ENCODE measurements around the gene LRCH4.
"Not testable (repeated sequence)": the region's sequence is repeated elsewhere in the genome, so short reads cannot be mapped to it uniquely, and the experiment has no call there.

LRCH4 gene

DNA sequence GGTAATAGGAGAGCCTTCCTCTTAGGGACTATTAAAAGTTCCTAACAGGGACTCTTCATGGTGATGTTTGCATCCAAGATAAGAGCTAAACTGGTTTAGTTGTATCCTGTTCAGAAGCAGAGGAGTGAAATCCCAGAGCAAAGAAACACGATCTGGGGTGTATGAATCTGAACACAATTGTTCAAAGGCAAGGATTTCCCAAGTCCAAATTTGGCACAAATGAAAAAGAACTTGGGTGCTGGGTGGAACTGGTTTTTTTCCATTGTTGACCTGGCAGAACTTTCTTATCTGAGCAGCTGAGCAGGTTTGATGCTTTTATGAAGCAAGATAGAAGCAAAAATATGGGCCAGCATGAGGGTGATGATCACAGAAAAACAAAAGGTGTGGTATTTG is 41.0 kb downstream of the LRCH4 start:
- no peak for DNase-seq (ENCODE audit: low spot score)

DNA sequence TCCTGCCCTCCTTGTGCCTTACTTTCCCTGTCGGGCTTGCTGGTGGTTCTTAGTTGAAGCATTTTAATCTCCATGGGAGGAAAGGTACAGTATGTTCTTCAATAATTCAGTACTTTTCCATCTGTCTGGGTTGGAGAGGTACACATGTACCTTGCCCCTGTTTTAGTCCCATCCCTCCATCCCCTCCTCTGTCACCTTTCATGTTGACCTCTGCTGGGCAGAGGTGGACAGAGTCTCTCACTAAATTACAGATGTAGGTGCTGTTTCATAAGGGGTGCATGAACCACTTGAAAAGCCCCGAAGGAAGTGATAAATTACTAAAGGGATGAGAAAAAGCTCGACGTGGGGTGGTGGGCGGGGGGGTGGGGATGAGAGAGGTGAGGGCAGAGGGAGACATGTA is 41.5 kb downstream of the LRCH4 start:
- DNase-seq (ENCODE audit: low spot score) = no peak

DNA sequence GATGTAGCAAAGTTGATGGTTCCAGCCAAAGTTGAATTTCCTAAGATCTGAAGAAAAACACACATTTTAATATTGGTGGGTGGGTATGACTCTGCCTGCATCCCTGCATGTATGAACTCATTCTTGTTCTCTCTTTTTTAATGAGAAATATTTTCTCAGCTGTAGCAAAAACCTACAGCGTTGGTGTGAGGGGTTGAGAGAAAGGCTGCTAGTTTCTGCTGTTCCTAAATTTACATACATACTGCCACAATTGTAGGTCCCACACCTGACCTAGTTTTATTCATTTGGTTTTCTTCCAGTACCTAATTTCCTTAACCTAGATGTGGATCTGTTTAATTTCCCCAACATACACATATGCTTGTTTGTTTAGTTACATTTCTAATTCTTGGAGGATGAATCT is 42.3 kb downstream of the LRCH4 start:
- DNase-seq (ENCODE audit: low spot score) = no peak

GRCh38 chr7:100541309-100541708 is 44.6 kb downstream of the LRCH4 start:
- DNase-seq (ENCODE audit: low spot score) = not testable (repeated sequence)

DNA sequence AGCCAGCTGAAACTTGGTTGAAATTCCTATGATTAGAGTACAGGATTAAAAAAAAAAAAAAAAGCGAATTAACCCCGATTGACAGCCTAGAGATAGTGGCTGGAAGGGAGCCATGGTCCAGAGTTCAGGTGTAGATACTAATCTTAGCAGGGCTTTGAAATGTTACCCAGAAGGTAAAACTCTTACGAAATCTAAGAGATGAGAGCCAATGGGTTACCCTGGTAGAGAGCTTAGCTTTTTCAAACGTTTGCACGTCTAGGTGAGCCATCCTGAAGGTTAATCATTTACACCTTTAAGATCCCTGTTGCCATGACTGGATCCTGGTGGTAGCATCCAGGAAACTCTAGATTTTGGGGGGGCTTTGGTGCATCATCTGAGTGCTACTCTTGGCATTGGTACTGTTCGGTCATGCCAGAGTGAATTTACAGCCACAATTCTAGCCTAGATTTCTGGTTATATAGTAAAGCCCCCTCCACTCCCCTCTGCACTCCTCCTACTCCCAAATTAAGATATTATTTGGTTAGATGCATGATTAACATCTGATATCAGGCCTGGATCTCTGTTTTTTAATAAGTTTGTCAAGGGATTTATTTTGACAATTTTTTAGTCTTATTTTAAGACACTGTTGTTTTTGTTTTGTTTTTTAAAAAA is 45.7 kb downstream of the LRCH4 start:
- DNase-seq (ENCODE audit: low spot score) = no peak

- DNase-seq (ENCODE audit: low spot score) = no peak
These were observed 46.4 kb downstream of the LRCH4 start for GRCh38 chr7:100539436-100540006.

GRCh38 chr7:100538654-100539435 is 47.1 kb downstream of the LRCH4 start, which contains the start of gene AGFG2:
AGFG2 (plus strand) TSS chr7:100539203; CDS start chr7:100539347, 144 bp downstream.
- peak; percentile 100 for DNase-seq (ENCODE audit: low spot score)

GRCh38 chr7:100538348-100538653 is 47.6 kb downstream of the LRCH4 start:
- DNase-seq (ENCODE audit: low spot score) = no peak

DNA sequence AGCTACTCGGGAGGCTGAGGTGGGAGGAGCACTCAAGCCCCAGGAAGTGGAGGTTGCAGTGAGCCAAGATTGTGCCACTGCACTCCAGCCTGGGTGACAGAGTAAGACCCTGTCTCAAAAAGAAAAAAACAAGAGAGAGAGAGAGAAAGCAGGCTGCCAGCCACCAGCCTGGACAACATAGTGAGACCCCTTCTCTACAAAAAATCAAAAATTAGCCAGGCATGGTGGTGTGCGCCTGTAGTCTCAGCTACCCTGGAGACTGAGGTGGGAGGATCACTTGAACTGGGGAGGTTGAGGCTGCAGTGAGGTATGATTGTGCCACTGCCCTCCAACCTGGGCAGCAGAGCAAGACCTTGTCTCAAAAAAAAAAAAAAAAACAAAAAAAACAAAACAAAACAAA is 49.2 kb downstream of the LRCH4 start:
- DNase-seq (ENCODE audit: low spot score) = not testable (repeated sequence)

DNA sequence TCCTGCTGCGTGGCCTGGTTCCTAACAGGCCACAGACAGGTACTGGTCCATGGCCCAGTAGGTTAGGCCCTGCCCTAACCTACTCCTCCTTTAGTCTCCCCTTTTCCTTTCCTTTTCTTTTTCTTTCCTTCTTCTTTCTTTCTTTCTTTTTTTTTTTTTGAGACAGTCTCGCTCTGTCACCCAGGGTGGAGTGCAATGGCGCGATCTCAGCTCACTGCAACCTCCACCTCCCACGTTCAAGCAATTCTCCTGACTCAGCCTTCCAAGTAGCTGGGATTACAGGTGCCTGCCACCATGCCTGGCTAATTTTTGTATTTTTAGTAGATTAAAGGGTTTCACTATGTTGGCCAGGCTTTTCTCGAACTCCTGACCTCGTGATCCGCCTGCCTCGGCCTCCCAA is 49.9 kb downstream of the LRCH4 start:
- DNase-seq (ENCODE audit: low spot score) = not testable (repeated sequence)

DNA sequence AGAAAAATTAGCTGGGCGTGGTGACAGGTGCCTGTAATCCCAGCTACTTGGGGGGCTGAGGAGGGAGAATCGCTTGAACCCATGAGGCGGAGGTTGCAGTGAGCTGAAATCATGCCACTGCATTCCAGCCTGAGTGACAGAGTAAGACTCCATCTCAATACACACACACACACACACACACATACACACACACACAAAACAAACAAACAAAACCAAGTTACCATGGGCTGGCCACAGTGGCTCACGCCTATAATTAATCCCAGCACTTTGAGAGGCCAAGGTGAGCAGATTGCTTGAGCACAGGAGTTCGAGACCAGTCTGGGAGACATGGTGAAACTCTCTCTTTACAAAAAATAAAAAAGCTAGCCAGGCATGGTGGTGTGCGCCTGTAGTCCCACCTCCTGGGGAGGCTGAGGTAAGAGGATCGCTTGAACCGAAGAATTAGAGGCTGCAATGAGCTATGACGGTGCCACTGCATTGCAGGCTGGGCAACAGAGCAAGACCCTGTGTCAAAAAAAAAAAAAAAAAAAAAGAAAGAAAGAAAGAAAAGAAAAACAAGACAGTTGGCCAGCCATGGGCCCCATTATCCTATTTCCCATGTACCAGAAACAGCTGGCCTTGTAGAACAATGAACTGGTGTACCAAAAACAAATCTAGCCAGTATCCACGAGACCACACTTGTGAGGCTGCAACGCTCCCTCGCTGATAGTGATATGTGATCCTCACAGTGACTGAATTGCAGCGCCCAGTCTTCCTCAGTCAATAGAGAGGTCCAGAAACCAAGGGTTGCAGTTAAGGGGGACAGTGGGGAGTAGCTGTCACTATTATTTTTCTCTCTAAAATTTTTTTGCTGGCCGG is 53.5 kb downstream of the LRCH4 start:
- DNase-seq (ENCODE audit: low spot score) = no peak

DNA sequence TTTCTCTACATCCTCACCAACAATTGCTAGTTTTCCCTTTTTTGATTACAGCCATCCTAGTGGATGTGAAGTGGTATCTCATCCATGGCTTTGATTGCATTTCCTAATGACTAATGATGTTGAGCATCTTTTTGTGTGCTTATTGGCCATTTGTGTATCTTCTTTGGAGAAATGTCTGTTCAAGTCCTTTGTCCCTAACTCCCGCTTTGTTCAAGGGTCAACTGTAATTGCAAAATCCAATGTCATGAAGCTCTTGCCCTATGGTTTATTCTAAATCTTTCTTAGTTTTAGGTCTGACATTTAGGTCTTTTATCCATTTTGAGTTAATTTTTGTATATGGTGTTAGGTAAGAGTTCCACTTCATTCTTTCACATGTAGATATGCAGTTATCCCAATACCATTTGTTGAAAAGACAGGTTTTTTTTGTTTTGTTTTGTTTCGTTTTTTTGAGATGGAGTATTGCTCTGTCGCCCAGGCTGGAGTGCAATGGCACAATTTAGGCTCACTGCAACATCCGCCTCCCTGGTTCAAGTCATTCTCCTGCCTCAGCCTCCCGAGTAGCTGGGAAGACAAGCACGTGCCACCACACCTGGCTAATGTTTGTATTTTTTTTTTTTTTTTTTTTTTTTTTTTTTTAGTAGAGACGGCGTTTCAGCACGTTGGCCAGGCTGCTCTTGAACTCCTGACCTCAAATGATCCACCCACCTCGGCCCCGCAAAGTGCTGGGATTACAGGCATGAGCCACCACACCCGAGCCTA is 57.6 kb downstream of the LRCH4 start:
- not testable (repeated sequence) for DNase-seq (ENCODE audit: low spot score)
